Loucy (cell line): Measurements from ENCODE around the gene PRKACB.

Experiments used
- EZH2phosphoT487 ChIP-seq: fragments of 200-600 bp; IDR thresholded peaks from 2 replicates; pipeline ENCODE4 v1.6.1; 2018; ENCODE audit warnings: antibody characterized with exemption, mild to moderate bottlenecking, moderate library complexity, borderline replicate concordance
- TF ChIP-seq, protein P1 (sequence below): fragments of 200-600 bp; sonication (generic); conservative IDR thresholded peaks from 2 replicates; pipeline ENCODE4 v1.5.1; 2014; ENCODE audit warnings: mild to moderate bottlenecking, antibody characterized with exemption, low read length

DNA sequence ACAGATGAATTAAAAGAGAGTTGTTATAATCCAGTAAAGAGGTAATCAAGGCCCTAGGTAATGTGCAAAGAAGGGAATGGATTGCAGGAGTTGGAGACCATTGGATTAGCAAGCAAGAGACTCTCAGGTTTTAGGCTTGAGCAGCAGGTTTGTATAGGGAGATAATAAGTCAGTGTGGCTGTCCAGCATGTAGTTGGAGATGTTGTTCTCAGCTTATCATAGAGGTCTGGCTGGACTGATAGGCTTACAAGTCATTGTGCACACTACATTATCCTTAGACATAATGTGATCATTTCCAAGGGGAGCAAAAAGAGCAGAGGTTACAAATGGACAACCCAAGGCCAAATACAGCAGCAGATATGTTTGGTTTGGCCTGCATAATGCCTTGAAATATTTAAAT lies 111.5 kb downstream of the PRKACB start:
- TF ChIP-seq, protein P1, sequence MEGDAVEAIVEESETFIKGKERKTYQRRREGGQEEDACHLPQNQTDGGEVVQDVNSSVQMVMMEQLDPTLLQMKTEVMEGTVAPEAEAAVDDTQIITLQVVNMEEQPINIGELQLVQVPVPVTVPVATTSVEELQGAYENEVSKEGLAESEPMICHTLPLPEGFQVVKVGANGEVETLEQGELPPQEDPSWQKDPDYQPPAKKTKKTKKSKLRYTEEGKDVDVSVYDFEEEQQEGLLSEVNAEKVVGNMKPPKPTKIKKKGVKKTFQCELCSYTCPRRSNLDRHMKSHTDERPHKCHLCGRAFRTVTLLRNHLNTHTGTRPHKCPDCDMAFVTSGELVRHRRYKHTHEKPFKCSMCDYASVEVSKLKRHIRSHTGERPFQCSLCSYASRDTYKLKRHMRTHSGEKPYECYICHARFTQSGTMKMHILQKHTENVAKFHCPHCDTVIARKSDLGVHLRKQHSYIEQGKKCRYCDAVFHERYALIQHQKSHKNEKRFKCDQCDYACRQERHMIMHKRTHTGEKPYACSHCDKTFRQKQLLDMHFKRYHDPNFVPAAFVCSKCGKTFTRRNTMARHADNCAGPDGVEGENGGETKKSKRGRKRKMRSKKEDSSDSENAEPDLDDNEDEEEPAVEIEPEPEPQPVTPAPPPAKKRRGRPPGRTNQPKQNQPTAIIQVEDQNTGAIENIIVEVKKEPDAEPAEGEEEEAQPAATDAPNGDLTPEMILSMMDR, result no peak
- TF ChIP-seq EZH2phosphoT487, result no peak
